ENCODE measurements around the gene C1QTNF12. TPM values are rescaled to one million over a fixed set of nuclear protein-coding genes. Genes with fewer than 3 reads are reported as not detected.

Gene C1QTNF12
- total and polyA plus RNA-seq, 2 donors (not counting 3 experiments of a cell fraction or from before 2014, with no cell fraction given) = 1.0 to 1.9 TPM

DNA sequence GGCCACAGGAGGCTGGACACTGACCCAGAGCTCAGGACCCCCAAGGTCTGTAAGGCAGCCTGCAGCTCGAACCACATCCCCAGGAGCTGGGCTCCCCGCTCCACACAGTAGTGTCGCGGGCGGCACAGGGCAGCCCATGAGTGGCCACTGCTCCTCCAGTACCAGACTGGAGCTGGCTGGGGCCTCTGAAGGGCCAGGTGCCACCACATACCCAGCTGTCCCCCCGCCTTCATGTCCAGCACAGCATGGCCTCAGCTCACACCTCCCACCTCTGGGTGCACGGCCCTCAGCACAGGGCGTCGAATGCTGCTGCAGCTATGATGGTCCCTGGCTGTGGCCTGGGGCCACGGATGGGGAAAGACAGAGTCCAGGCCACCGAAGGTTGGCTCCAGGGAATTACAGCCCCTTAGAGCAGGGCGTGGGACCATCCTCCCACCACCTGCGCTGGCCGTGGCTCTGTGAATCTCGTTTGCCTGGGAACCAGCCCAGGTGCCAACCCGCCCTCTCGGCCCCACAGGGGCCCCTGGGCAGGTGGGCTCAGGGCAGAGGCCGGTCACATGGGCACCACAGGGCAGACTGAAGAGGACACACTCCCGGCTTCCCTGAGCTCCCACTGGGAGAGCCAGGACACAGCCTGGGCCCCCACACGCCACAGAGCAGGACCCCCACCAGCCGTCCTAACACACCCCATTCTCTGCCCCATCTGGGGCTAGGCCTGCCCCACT, 30.5 kb downstream of the C1QTNF12 start:
- no peaks in the 10 kb centered on the region for H3K27me3 ChIP-seq (ENCODE audit: control insufficient read depth in 2 of 2, insufficient read depth in 2 of 2, low read length in 2 of 2)

More for the DNA sequence above, 30.5 kb downstream of the C1QTNF12 start:
- Histone ChIP-seq H3K79me2 (ENCODE audit: control insufficient read depth, insufficient read depth, low read length) (no peaks in the 10 kb centered on the region), H2AFZ (ENCODE audit: low read depth, low read length) (no peak overlapping the region), H3K36me3 (ENCODE audit: control insufficient read depth in 2 of 2, extremely low read depth in 1 of 2, insufficient read depth in 2 of 2, low read length in 2 of 2) (peaks cover 2 to 14% of the 10 kb centered on the region in 2 experiments), H3K4me2 (ENCODE audit: insufficient read depth, low read length) (no peak overlapping the region), H3K27ac (ENCODE audit: insufficient read depth, low read depth, low read length) (no peak overlapping the region), H3K4me3 (replicated peaks in 1 of 3; ENCODE audit: insufficient read depth in 1 of 3, low read depth in 1 of 3, low read length in 3 of 3) (no peak overlapping the region), H4K20me1 (replicated peaks; ENCODE audit: control insufficient read depth, extremely low read depth, insufficient read depth, low read length) (no peaks in the 10 kb centered on the region), H3K9me3 (replicated peaks; ENCODE audit: control insufficient read depth, insufficient read depth, low read length) (no peaks in the 10 kb centered on the region), H3K4me1 (ENCODE audit: control insufficient read depth, extremely low read depth, insufficient read depth, low read length) (no peaks in the 10 kb centered on the region), H3K9me1 (replicated peaks; ENCODE audit: control insufficient read depth, extremely low read depth, insufficient read depth, low read length) (no peaks in the 10 kb centered on the region), H3K9ac (replicated peaks; ENCODE audit: extremely low read depth, insufficient read depth, low read length) (no peak overlapping the region)
- FAIRE-seq = no peak
- dilution Hi-C loops (cut with MboI; ENCODE audit: extremely low pct_ligation_motif_present, low sequenced_read_pairs) (no loop called here), intact Hi-C loops (cut with micrococcal nuclease) (no loop called here)
- POLR2A ChIA-PET = no interaction called here
- TF ChIP-seq GATA2 (IDR thresholded peaks at IDR 0.05; ENCODE audit: insufficient read depth, insufficient read length, low read depth, low read length) = no peak
- TF ChIP-seq POLR2A (IDR thresholded peaks at IDR 0.05; ENCODE audit: low read depth, low read length) = no peak
- TF ChIP-seq JUN (IDR thresholded peaks at IDR 0.05; ENCODE audit: borderline replicate concordance, insufficient read depth, insufficient read length, low read depth) = no peak
- TF ChIP-seq MYC (IDR thresholded peaks at IDR 0.05; ENCODE audit: low read depth, low read length) = no peak
- TF ChIP-seq, protein P1, sequence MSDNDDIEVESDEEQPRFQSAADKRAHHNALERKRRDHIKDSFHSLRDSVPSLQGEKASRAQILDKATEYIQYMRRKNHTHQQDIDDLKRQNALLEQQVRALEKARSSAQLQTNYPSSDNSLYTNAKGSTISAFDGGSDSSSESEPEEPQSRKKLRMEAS (IDR thresholded peaks at IDR 0.05; ENCODE audit: insufficient read depth, insufficient read length) = no peak
- TF ChIP-seq EZH2 (IDR thresholded peaks at IDR 0.05; ENCODE audit: borderline replicate concordance, low read depth, low read length, severe bottlenecking) = no peak
- TF ChIP-seq POLR2AphosphoS5 (IDR thresholded peaks at IDR 0.05; ENCODE audit: insufficient read depth, low read depth, low read length) = no peak
- TF ChIP-seq, protein P2, sequence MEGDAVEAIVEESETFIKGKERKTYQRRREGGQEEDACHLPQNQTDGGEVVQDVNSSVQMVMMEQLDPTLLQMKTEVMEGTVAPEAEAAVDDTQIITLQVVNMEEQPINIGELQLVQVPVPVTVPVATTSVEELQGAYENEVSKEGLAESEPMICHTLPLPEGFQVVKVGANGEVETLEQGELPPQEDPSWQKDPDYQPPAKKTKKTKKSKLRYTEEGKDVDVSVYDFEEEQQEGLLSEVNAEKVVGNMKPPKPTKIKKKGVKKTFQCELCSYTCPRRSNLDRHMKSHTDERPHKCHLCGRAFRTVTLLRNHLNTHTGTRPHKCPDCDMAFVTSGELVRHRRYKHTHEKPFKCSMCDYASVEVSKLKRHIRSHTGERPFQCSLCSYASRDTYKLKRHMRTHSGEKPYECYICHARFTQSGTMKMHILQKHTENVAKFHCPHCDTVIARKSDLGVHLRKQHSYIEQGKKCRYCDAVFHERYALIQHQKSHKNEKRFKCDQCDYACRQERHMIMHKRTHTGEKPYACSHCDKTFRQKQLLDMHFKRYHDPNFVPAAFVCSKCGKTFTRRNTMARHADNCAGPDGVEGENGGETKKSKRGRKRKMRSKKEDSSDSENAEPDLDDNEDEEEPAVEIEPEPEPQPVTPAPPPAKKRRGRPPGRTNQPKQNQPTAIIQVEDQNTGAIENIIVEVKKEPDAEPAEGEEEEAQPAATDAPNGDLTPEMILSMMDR (IDR thresholded peaks at IDR 0.05; ENCODE audit: extremely low read depth in 1 of 2, insufficient read depth in 1 of 2, low read depth in 1 of 2, low read length in 2 of 2) = no peak
- no peak for DNase-seq (ENCODE audit: low read depth, low spot score)
- BruUV-seq (replicated peaks) = no TSS peak
- CTCF ChIA-PET = interaction anchor here (1.2 to 2.1 kb wide), 3 partner anchors 22 to 94 kb away, joined by 3 to 6 read pairs (median 5); no protein-coding TSS in a partner anchor
